Fibroblast of pulmonary artery (primary cell): ENCODE data around the gene CACNA2D3.
A peak's percentile ranks its signal among the peaks of the same experiment; 100 is the strongest.

Experiments
- DNase-seq: peaks from one replicate; pipeline ENCODE4 v3.0.0-alpha.2; 2010; ENCODE audit warnings: low read depth
- H3K4me3 ChIP-seq: replicated peaks from 2 replicates; pipeline ENCODE4 v1.5.1; 2011; ENCODE audit warnings: low read depth, mild to moderate bottlenecking, control low read depth, low read length, moderate library complexity
- CTCF ChIP-seq: IDR thresholded peaks from 2 replicates; pipeline ENCODE4 v1.5.1; 2011; ENCODE audit warnings: mild to moderate bottlenecking, control low read depth, low read length, inconsistent platforms; ENCODE audit errors: missing control alignments

The CACNA2D3 gene

DNA sequence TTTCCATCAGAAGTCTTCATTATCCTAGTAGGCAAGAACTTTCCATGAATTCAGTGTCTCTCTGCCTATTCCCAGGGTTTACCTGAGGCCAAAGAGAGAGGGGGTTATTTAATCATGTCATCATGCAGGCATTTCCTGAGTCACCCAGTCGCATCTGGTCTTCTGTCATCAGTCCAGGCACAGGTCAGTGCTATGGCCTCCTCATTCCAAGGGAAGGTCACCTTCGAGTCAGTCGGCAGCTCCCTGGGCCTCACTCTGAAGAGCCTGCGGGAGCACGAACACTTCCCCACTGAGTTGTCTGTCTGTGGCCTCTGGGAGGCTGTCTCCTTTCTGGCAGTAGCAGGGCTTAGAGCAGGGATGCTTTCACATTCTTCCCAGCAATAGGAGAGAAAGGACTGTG is 831.7 kb downstream of the CACNA2D3 start:
- H3K4me3 ChIP-seq = no peak overlapping the region
- DNase-seq = peak; percentile 50
- no peak for TF ChIP-seq CTCF

DNA sequence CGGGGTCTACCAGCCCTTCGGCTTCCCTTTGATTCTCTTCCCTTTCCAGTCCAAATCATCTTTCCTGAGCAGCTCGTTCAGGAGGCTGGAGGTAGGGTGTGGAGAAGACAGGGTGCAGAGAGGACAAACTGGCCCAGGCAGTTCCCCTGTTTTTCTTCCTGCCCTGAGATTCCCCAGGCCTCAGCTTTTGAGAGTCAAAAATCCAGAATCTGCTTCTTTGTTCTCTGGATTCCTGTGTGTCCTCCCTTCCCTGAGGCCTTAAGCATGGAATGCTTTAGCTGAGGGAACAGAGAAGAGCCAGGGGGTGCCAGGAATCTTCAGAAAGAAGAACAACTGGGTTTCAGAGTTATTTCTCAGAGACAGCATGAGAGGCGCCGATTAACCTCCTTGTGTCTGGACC is 832.2 kb downstream of the CACNA2D3 start:
- no peak for TF ChIP-seq CTCF
- H3K4me3 ChIP-seq = no peak overlapping the region
- DNase-seq = no peak

GRCh38 chr3:54955496-54955895 is 833.1 kb downstream of the CACNA2D3 start:
- no peak for DNase-seq
- no peak for TF ChIP-seq CTCF
- H3K4me3 ChIP-seq = no peak overlapping the region

GRCh38 chr3:54955941-54956340 is 833.6 kb downstream of the CACNA2D3 start:
- TF ChIP-seq CTCF = no peak
- DNase-seq = no peak
- H3K4me3 ChIP-seq = no peak overlapping the region

- H3K4me3 ChIP-seq = no peak overlapping the region
- TF ChIP-seq CTCF = no peak
- DNase-seq = no peak
Observed at GRCh38 chr3:54957711-54958110, 835.4 kb downstream of the CACNA2D3 start.

- no peak for TF ChIP-seq CTCF
- no peak overlapping the region for H3K4me3 ChIP-seq
- DNase-seq = no peak
Observed at GRCh38 chr3:54960082-54960481, 837.7 kb downstream of the CACNA2D3 start.

GRCh38 chr3:54960701-54961100 is 838.3 kb downstream of the CACNA2D3 start:
- DNase-seq = no peak
- no peak overlapping the region for H3K4me3 ChIP-seq
- TF ChIP-seq CTCF = no peak
